HepG2 (cell line): ENCODE measurements around the gene ESX1. TPM values are rescaled to one million over a fixed set of nuclear protein-coding genes. Genes with fewer than 3 reads are reported as not detected.

Source experiments
- ATAC-seq: fragments of 200-7000 bp; cut with Tn5 transposase; 3 replicates; pipeline ENCODE4 v1.9.1; 2020; ENCODE audit warnings: mild to moderate bottlenecking, moderate library complexity
- BruUV-seq: library from RNA; stranded (reverse); fragments of 400-500 nt; replicated peaks from 2 replicates; lab custom pipeline; 2021; lab: Mats Ljungman, UMichigan
- CTCF ChIA-PET: fragments of 300-600 bp; formaldehyde crosslinking; extraction: SDS; loops from one replicate; lab custom pipeline; 2021; ENCODE audit warnings: low total read pairs, inconsistent platforms, low intra/inter-chr PET ratio; lab: Yijun Ruan, JAX
- POLR2A ChIA-PET: fragments of 350-600 bp; sonication (Branson Sonifier 250); formaldehyde crosslinking; loops from one replicate; lab custom pipeline; 2020; ENCODE audit warnings: antibody characterized with exemption, inconsistent platforms; lab: Yijun Ruan, JAX
- DNase-seq: peaks from one replicate; pipeline ENCODE4 v3.0.0-alpha.2; 2015; ENCODE audit warnings: low spot score
- FAIRE-seq: peaks from 3 replicates; lab custom pipeline; 2011; peaks lifted over from hg19 to GRCh38; lab: Jason Lieb, UNC
- H2AFZ ChIP-seq: one replicate; pipeline ENCODE4 v1.6.1; 2011; ENCODE audit warnings: low read length, inconsistent platforms
- H3K27ac ChIP-seq: fragments of 300-600 bp; 3 replicates; pipeline ENCODE4 v1.8.0; 2011; ENCODE audit warnings: mixed run types, mild to moderate bottlenecking, mixed read lengths, low read length, inconsistent platforms; ENCODE audit not compliant: insufficient read depth; ENCODE audit errors: extremely low read length
- H3K27me3 ChIP-seq, 2 experiments: fragments of 200-600 bp in 1 of 2; 2 replicates in 1 of 2; 3 replicates in 1 of 2; pipeline versions ENCODE4 v1.6.0 to v1.8.0; 2011; ENCODE audit warnings: low read length in 2 of 2, mild to moderate bottlenecking in 2 of 2, moderate library complexity in 2 of 2, inconsistent platforms in 1 of 2; ENCODE audit not compliant: insufficient read depth in 2 of 2, control insufficient read depth in 1 of 2
- H3K36me3 ChIP-seq, 2 experiments: fragments of 200-600 bp in 1 of 2; replicated peaks in 1 of 2; 2 replicates in 1 of 2; 3 replicates in 1 of 2; pipeline versions ENCODE4 v1.5.1 to v1.8.0; 2011; ENCODE audit warnings: low read length in 2 of 2, inconsistent platforms in 1 of 2; ENCODE audit not compliant: insufficient read depth in 2 of 2, control insufficient read depth in 1 of 2
- H3K4me1 ChIP-seq: 2 replicates; pipeline ENCODE4 v1.5.1; 2012; ENCODE audit warnings: low read length, inconsistent platforms; ENCODE audit not compliant: insufficient read depth
- H3K4me2 ChIP-seq: 2 replicates; pipeline ENCODE4 v1.6.0; 2011; ENCODE audit warnings: low read depth, low read length, inconsistent platforms
- H3K4me3 ChIP-seq, 3 experiments: fragments of 200-600 bp in 1 of 3; sonication (generic), shearing (Covaris generic) in 1 of 3; replicated peaks in 1 of 3; 2 replicates each; pipeline ENCODE4 v1.5.1; 2011 to 2016; ENCODE audit warnings: low read length in 3 of 3, inconsistent platforms in 2 of 3, low read depth in 2 of 3, mild to moderate bottlenecking in 2 of 3, control low read depth in 1 of 3, mixed read lengths in 1 of 3; ENCODE audit not compliant: insufficient read depth in 1 of 3
- H3K79me2 ChIP-seq: one replicate; pipeline ENCODE4 v1.6.1; 2011; ENCODE audit warnings: low read length, inconsistent platforms; ENCODE audit not compliant: insufficient read depth
- H3K9ac ChIP-seq: 2 replicates; pipeline ENCODE4 v1.6.0; 2011; ENCODE audit warnings: mild to moderate bottlenecking, low read depth, low read length, inconsistent platforms; ENCODE audit not compliant: insufficient read depth
- H3K9me3 ChIP-seq: 2 replicates; pipeline ENCODE4 v1.5.1; 2012; ENCODE audit warnings: mild to moderate bottlenecking, low read length
- H4K20me1 ChIP-seq: 2 replicates; pipeline ENCODE4 v1.6.0; 2011; ENCODE audit warnings: inconsistent platforms, mild to moderate bottlenecking, low read length, moderate library complexity; ENCODE audit not compliant: insufficient read depth
- DNMT3B ChIP-seq: conservative IDR thresholded peaks from 2 replicates; pipeline ENCODE4 v1.6.1; 2016; ENCODE audit warnings: missing biosample characterization, control low read depth
- DR1 ChIP-seq: sonication (generic); formaldehyde crosslinking; IDR thresholded peaks from 2 replicates; pipeline ENCODE4 v1.8.0; 2021; ENCODE audit warnings: mild to moderate bottlenecking, missing genetic modification reagents, inconsistent platforms
- HOXA9 ChIP-seq: sonication (generic); formaldehyde crosslinking; IDR thresholded peaks from 2 replicates; pipeline ENCODE4 v1.8.1; 2022; ENCODE audit warnings: missing genetic modification reagents, mild to moderate bottlenecking, moderate library complexity, borderline replicate concordance
- KLF11 ChIP-seq: IDR thresholded peaks from 2 replicates; pipeline ENCODE4 v1.6.1; 2016; ENCODE audit warnings: missing compliant biosample characterization
- MNT ChIP-seq: fragments of 450-650 bp; IDR thresholded peaks from 2 replicates; pipeline ENCODE4 v1.6.1; 2016
- MTF1 ChIP-seq: sonication (generic); formaldehyde crosslinking; IDR thresholded peaks from 2 replicates; pipeline ENCODE4 v1.5.0; 2020; ENCODE audit warnings: missing genetic modification reagents
- NFE2 ChIP-seq: sonication (generic); formaldehyde crosslinking; IDR thresholded peaks from 2 replicates; pipeline ENCODE4 v1.4.0; 2020; ENCODE audit warnings: missing genetic modification reagents
- RBM22 ChIP-seq: fragments of 200-400 bp; formaldehyde crosslinking; optimal IDR thresholded peaks from 2 replicates; pipeline ENCODE3; 2017; ENCODE audit warnings: mild to moderate bottlenecking, low read length, moderate library complexity
- STAG1 ChIP-seq: sonication (generic); formaldehyde crosslinking; IDR thresholded peaks from 2 replicates; pipeline ENCODE4 v1.4.0; 2020; ENCODE audit warnings: missing genetic modification reagents
- TRIM22 ChIP-seq: fragments of 450-650 bp; IDR thresholded peaks from 2 replicates; pipeline ENCODE4 v1.6.1; 2017
- ZNF12 ChIP-seq: sonication (generic); formaldehyde crosslinking; IDR thresholded peaks from 2 replicates; pipeline ENCODE4 v1.5.0; 2020; ENCODE audit warnings: missing genetic modification reagents
- ZNF20 ChIP-seq: sonication (generic); formaldehyde crosslinking; IDR thresholded peaks from 2 replicates; pipeline ENCODE4 v1.4.0; 2020; ENCODE audit warnings: mild to moderate bottlenecking, moderate library complexity, missing genetic modification reagents
- ZNF274 ChIP-seq: sonication (generic); formaldehyde crosslinking; IDR thresholded peaks from 2 replicates; pipeline ENCODE4 v1.5.1; 2020; ENCODE audit warnings: mild to moderate bottlenecking, missing genetic modification reagents
- ZNF30 ChIP-seq: sonication (generic); formaldehyde crosslinking; IDR thresholded peaks from 2 replicates; pipeline ENCODE4 v1.5.0; 2020; ENCODE audit warnings: mild to moderate bottlenecking, missing genetic modification reagents
- ZNF329 ChIP-seq: sonication (generic); formaldehyde crosslinking; IDR thresholded peaks from 2 replicates; pipeline ENCODE4 v1.9.0; 2021; ENCODE audit warnings: low read depth, mild to moderate bottlenecking, missing genetic modification reagents
- ZNF383 ChIP-seq: sonication (generic); formaldehyde crosslinking; IDR thresholded peaks from 2 replicates; pipeline ENCODE4 v1.4.0; 2020; ENCODE audit warnings: missing genetic modification reagents, mild to moderate bottlenecking, borderline replicate concordance
- ZNF446 ChIP-seq: sonication (generic); formaldehyde crosslinking; IDR thresholded peaks from 2 replicates; pipeline ENCODE4 v1.5.0; 2020; ENCODE audit warnings: mild to moderate bottlenecking, missing genetic modification reagents
- ZNF629 ChIP-seq: sonication (generic); formaldehyde crosslinking; conservative IDR thresholded peaks from 2 replicates; pipeline ENCODE4 v1.5.0; 2020; ENCODE audit warnings: missing genetic modification reagents
- ZNF747 ChIP-seq: sonication (generic); formaldehyde crosslinking; IDR thresholded peaks from 2 replicates; pipeline ENCODE4 v1.8.1; 2023; ENCODE audit warnings: missing genetic modification reagents, mild to moderate bottlenecking, borderline replicate concordance
- ZNF776 ChIP-seq: sonication (generic); formaldehyde crosslinking; IDR thresholded peaks from 2 replicates; pipeline ENCODE4 v1.4.0; 2020; ENCODE audit warnings: mild to moderate bottlenecking, missing genetic modification reagents
- WGBS: methylation state at CpG from one replicate; pipeline ENCODE4 v1.1.6; 2017; ENCODE audit warnings: low lambda C conversion rate; 5-methylcytosine and 5-hydroxymethylcytosine counted together
- in situ Hi-C: cut with HindIII; loops from 2 replicates; pipeline ENCODE4 v1.10.0; 2017; ENCODE audit warnings: low pct_unique_long_range_greater_than_20kb; ENCODE audit not compliant: extremely low pct_ligation_motif_present
- intact Hi-C: fragments of 100-400 bp; cut with micrococcal nuclease; formaldehyde crosslinking; loops from one replicate; pipeline ENCODE4 v1.10.0; 2022; ENCODE audit not compliant: unreplicated experiment
- polyA plus RNA-seq, 8 experiments: library from polyadenylated mRNA; depleted of rRNA in 3 of 8; stranded (reverse) in 7 of 8; unstranded in 1 of 8; fragments of >200 nt; fragmentation: Illumina TruSeq in 4 of 8; extraction: Trizol in 4 of 8; gene quantifications; 2 replicates each; pipeline versions ENCODE4 v1.2.1 to v1.2.3, GENCODE V29; 2011 to 2016; ENCODE audit warnings: low read depth in 4 of 8, missing spikeins in 1 of 8, mixed read lengths in 1 of 8; ENCODE audit not compliant: insufficient read depth in 1 of 8
- total RNA-seq, 5 experiments: library from RNA; depleted of rRNA; stranded (reverse); fragments of >200 nt; fragmentation: Illumina TruSeq; extraction: Trizol; gene quantifications; 2 replicates each; pipeline ENCODE4 v1.2.3, GENCODE V29; 2016; ENCODE audit warnings: low read depth in 1 of 5

Gene ESX1
- total and polyA plus RNA-seq, 2 of the 13 experiments (the other 11 are each of a cell fraction or from before 2014, with no cell fraction given) = not detected

- no peak overlapping the region for H3K9ac ChIP-seq
- no peaks in the 10 kb centered on the region for H3K79me2 ChIP-seq
- H3K9me3 ChIP-seq = no peaks in the 10 kb centered on the region
- DNase-seq = no peak
- no peak overlapping the region for H3K4me2 ChIP-seq
- TF ChIP-seq ZNF12 (CRISPR knock-in tag) (no peak), ZNF383 (no peak)
- POLR2A ChIA-PET = no interaction called here
- BruUV-seq = no TSS peak
- ATAC-seq = no peak
- intact Hi-C loops (no loop called here), in situ Hi-C loops (no loop called here)
- H3K4me3 ChIP-seq = no peak overlapping the region
- H3K4me1 ChIP-seq = no peaks in the 10 kb centered on the region
- CTCF ChIA-PET = no interaction called here
- FAIRE-seq = no peak
- WGBS = 5% methylated on average over 3 of the region's 4 CpGs
- H4K20me1 ChIP-seq = no peaks in the 10 kb centered on the region
- no peak overlapping the region for H3K27ac ChIP-seq
- H3K27me3 ChIP-seq = no peaks in the 10 kb centered on the region
- no peak overlapping the region for H2AFZ ChIP-seq
- no peaks in the 10 kb centered on the region for H3K36me3 ChIP-seq
Measured at GRCh38 chrX:104288961-104289360, 34.2 kb upstream of the ESX1 start.

GRCh38 chrX:104288269-104288668 lies 33.5 kb upstream of the ESX1 start:
- ChIA-PET CTCF (no interaction called here), POLR2A (no interaction called here)
- no peaks in the 10 kb centered on the region for H3K79me2 ChIP-seq
- ATAC-seq (no peak), DNase-seq (no peak), FAIRE-seq (no peak)
- H3K36me3 ChIP-seq = no peaks in the 10 kb centered on the region
- no peak overlapping the region for H2AFZ ChIP-seq
- no TSS peak for BruUV-seq
- WGBS = 0% methylated on average over 1 of the region's 5 CpGs
- no peak overlapping the region for H3K4me3 ChIP-seq
- H3K27me3 ChIP-seq = no peaks in the 10 kb centered on the region
- intact Hi-C loops = no loop called here
- H3K27ac ChIP-seq = no peak overlapping the region
- H4K20me1 ChIP-seq = no peaks in the 10 kb centered on the region
- no peak overlapping the region for H3K9ac ChIP-seq
- H3K4me1 ChIP-seq = no peaks in the 10 kb centered on the region
- no peak for TF ChIP-seq HOXA9 (CRISPR knock-in tag)
- TF ChIP-seq STAG1 (CRISPR knock-in tag) = no peak
- no peak for TF ChIP-seq NFE2
- no peak for TF ChIP-seq ZNF776 (CRISPR knock-in tag)
- TF ChIP-seq ZNF446 (CRISPR knock-in tag) = no peak
- TF ChIP-seq ZNF30 (CRISPR knock-in tag) = no peak
- no peak for TF ChIP-seq MNT
- no peak for TF ChIP-seq KLF11
- no peak for TF ChIP-seq MTF1 (CRISPR knock-in tag)
- no peak for TF ChIP-seq ZNF629 (CRISPR knock-in tag)
- TF ChIP-seq RBM22 = no peak
- no peak for TF ChIP-seq ZNF20 (CRISPR knock-in tag)
- TF ChIP-seq TRIM22 = no peak
- no peak for TF ChIP-seq ZNF274 (CRISPR knock-in tag)
- no peak for TF ChIP-seq ZNF329 (CRISPR knock-in tag)
- no peak for TF ChIP-seq DNMT3B (CRISPR knock-in tag)
- no peak for TF ChIP-seq ZNF747
- no peak for TF ChIP-seq DR1 (CRISPR knock-in tag)
- H3K9me3 ChIP-seq = no peaks in the 10 kb centered on the region
- H3K4me2 ChIP-seq = no peak overlapping the region
- in situ Hi-C loops = no loop called here
